Ascending aorta (tissue), 2 donors: ENCODE measurements around the gene ARFGAP3. TPM values are rescaled to one million over a fixed set of nuclear protein-coding genes. Genes with fewer than 3 reads are reported as not detected.
A peak's percentile ranks its signal among the peaks of the same experiment; 100 is the strongest.

Experiments used
- DNase-seq, 2 donors: peaks; one replicate each; pipeline ENCODE4 v3.0.0-alpha.2; 2019; ENCODE audit warnings: low spot score in 2 of 2
- H3K27ac ChIP-seq, 2 donors: fragments of 200-600 bp; sonication (generic); one replicate each; pipeline ENCODE4 v1.5.1; 2016 to 2017; ENCODE audit warnings: mild to moderate bottlenecking in 1 of 2
- H3K27me3 ChIP-seq: fragments of 200-600 bp; sonication (generic); one replicate; pipeline ENCODE4 v1.5.1; 2017
- H3K36me3 ChIP-seq, 2 donors: fragments of 200-600 bp; sonication (generic); one replicate each; pipeline ENCODE4 v1.5.1; 2016
- H3K4me1 ChIP-seq, 2 donors: fragments of 200-600 bp; sonication (generic); one replicate each; pipeline ENCODE4 v1.5.1; 2016 to 2017; ENCODE audit warnings: mild to moderate bottlenecking in 1 of 2
- H3K4me3 ChIP-seq, 2 donors: fragments of 200-600 bp; sonication (generic); one replicate each; pipeline ENCODE4 v1.5.1; 2016 to 2017; ENCODE audit warnings: mild to moderate bottlenecking in 1 of 2
- H3K9me3 ChIP-seq, 2 donors: fragments of 200-600 bp; sonication (generic); one replicate each; pipeline ENCODE4 v1.5.1; 2016
- CTCF ChIP-seq, 3 experiments: fragments of 200-600 bp in 2 of 3; fragments of 450-650 bp in 1 of 3; sonication (generic) in 2 of 3; IDR thresholded peaks; one replicate each; pipeline ENCODE4 v1.5.1; 2016 to 2019; ENCODE audit warnings: antibody characterized with exemption in 3 of 3, mild to moderate bottlenecking in 1 of 3, moderate library complexity in 1 of 3
- intact Hi-C: fragments of 100-400 bp; cut with DNase I; formaldehyde crosslinking; loops from one replicate; pipeline ENCODE4 v1.15.1; 2023
- total RNA-seq: library from RNA; depleted of rRNA; stranded (reverse); fragments of >200 nt; gene quantifications from one replicate; pipeline ENCODE4 v1.1.0, GENCODE V29; 2016

The ARFGAP3 gene
- total RNA-seq, 1 donor from 2014 or later, result 21.6 TPM

GRCh38 chr22:42793848-42794405, 63.1 kb downstream of the ARFGAP3 start:
- Histone ChIP-seq H3K4me1 (no peaks in the 10 kb centered on the region), H3K4me3 (no peak overlapping the region), H3K27me3 (no peaks in the 10 kb centered on the region), H3K9me3 (no peaks in the 10 kb centered on the region), H3K36me3 (peaks cover 24 to 40% of the 10 kb centered on the region in 2 donors), H3K27ac (no peak overlapping the region)
- peak in 1 of 2 donors; percentile 55 for DNase-seq
- intact Hi-C loops, result no loop called here
- TF ChIP-seq CTCF (IDR thresholded peaks at IDR 0.05), result no peak

- DNase-seq, result peak in 1 of 2 donors; percentile 59
- Histone ChIP-seq H3K4me3 (no peak overlapping the region), H3K36me3 (peaks cover 21 to 33% of the 10 kb centered on the region in 2 donors), H3K4me1 (no peaks in the 10 kb centered on the region), H3K9me3 (no peaks in the 10 kb centered on the region), H3K27ac (no peak overlapping the region), H3K27me3 (no peaks in the 10 kb centered on the region)
- TF ChIP-seq CTCF (IDR thresholded peaks at IDR 0.05), result no peak
- intact Hi-C loops, result no loop called here
Measured at GRCh38 chr22:42792909-42793847, 63.9 kb downstream of the ARFGAP3 start.

DNA sequence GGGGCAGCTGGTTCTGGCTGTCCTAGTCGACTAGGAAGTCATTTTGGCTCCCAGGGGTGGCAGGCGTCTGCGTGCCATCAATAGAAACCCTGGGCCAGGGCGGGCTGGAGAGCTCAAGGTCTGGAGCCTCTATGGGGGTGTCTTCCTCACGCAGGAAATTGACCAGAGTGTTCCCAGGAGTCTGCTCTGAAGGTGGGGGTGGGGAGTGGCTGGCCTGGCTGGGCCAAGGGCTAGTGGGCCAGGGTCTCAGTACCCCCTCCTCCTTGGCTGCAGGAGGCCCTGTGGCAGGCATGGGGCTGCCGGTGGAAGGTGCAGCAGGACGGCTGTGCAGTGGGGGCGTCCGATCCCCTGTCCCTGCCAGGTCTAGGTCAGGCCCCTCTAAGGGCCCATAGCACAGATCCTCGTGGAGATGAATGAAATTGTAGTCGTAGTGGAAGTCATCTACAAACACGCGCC, 64.6 kb downstream of the ARFGAP3 start:
- H3K27me3 ChIP-seq, result no peaks in the 10 kb centered on the region
- no peak overlapping the region for H3K4me3 ChIP-seq
- H3K9me3 ChIP-seq, result no peaks in the 10 kb centered on the region
- DNase-seq, result no peak
- TF ChIP-seq CTCF (IDR thresholded peaks at IDR 0.05), result no peak
- no peak overlapping the region for H3K27ac ChIP-seq
- H3K4me1 ChIP-seq, result no peaks in the 10 kb centered on the region
- intact Hi-C loops, result no loop called here
- H3K36me3 ChIP-seq, result peaks cover 14 to 26% of the 10 kb centered on the region in 2 donors

DNA sequence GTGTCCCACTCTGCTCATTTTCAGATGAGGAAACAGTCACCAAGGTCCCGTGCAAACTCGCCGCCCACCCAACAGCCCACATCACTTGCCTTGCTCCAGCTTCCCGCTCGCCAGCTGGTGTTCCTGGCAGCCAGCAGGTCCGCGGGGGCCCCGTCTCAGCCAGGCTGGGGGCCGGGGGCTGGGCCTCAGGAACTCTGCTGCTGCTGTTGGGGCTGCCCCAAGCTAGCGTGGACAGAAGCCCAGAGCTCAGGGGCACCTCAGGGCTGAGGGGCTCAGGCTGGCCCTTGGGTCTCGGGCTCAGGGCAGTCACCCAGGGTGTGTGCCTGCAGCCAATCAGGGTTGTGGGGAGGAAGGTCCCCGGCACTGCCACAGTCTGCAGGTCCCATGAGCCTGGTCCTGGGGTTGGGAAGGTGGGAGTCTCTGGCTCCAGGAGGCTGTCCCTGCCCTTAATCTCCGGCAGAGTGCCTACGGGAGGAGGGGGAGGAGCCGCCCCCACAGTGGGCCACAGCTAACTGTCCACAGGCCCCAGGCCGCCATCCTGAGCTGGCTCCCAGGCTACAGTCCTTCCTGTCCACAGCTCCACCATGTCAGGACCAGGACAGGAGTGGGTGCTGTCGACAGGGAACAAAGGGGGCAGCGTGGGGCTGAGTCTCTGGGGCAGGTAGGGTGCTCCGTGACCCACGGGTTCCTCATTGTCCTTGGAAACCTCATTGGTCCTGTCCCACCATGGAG, 65.2 kb downstream of the ARFGAP3 start:
- Histone ChIP-seq H3K9me3 (no peaks in the 10 kb centered on the region), H3K36me3 (peaks cover 9 to 20% of the 10 kb centered on the region in 2 donors), H3K27me3 (no peaks in the 10 kb centered on the region), H3K27ac (no peak overlapping the region), H3K4me1 (no peaks in the 10 kb centered on the region), H3K4me3 (no peak overlapping the region)
- intact Hi-C loops, result no loop called here
- DNase-seq, result no peak
- TF ChIP-seq CTCF (IDR thresholded peaks at IDR 0.05), result no peak

GRCh38 chr22:42788466-42788865, 68.6 kb downstream of the ARFGAP3 start:
- H3K27me3 ChIP-seq, result no peaks in the 10 kb centered on the region
- no peaks in the 10 kb centered on the region for H3K36me3 ChIP-seq
- intact Hi-C loops, result loop anchor here (10.0 kb wide), 1 partner anchor 246 kb away; no protein-coding TSS in a partner anchor
- no peak overlapping the region for H3K27ac ChIP-seq
- H3K9me3 ChIP-seq, result no peaks in the 10 kb centered on the region
- no peak for TF ChIP-seq CTCF (IDR thresholded peaks at IDR 0.05)
- no peak overlapping the region for H3K4me3 ChIP-seq
- H3K4me1 ChIP-seq, result no peaks in the 10 kb centered on the region
- no peak for DNase-seq
